ENCODE results near the gene TSLP.

GRCh38 chr5:111119856-111120255 is 48.3 kb downstream of the TSLP start:
- TF ChIP-seq CTCF (IDR thresholded peaks at IDR 0.05) (no peak), POLR2A (IDR thresholded peaks at IDR 0.05) (no peak), POLR2AphosphoS5 (IDR thresholded peaks at IDR 0.05; ENCODE audit: insufficient read depth in 1 of 2, low read depth in 1 of 2) (no peak)
